ENCODE data around the gene PPP1R2.

DNA sequence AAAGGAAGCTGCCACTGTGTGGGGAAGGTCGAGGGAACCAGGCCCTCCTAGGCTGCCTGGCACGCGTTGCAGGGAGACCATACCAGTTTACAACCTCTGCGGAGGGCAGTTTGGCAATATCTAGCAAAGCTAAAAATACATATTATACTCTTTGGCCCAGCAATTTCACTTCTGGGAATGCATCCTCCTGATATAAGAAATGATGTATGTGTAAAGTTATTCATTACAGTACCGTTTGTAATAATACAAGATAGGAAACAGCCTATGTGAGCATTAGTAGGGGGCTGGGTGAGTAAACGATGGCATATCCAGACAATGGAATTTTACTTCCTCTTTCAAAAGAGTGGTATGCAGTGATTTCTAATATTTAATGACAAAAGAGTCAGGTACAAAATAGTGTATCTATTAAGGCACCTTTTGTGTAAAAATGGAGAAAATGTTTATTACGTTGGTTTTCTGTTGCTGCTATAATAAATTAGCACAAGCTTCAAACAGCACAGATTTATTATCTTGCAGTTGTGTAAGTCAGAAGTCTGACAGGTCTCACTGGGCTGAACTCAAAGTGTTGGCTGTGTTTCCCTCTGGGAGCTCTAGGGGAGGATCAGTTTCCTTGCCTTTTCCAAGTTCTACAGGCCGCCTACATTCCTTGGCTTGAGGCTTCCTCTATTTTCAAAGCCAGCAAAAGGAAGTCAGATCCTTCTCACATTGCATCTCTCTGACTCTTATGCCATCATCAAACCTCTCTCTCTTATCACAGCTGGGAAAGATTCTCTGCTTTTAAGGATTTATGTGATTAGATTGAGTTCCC, 31.6 kb upstream of the PPP1R2 start:
- TF ChIP-seq ZNF614 (CRISPR knock-in tag; IDR thresholded peaks at IDR 0.05; ENCODE audit: borderline replicate concordance), result no peak
- TF ChIP-seq SP2 (CRISPR knock-in tag; IDR thresholded peaks at IDR 0.05), result no peak
- no peak for TF ChIP-seq RAD21 (CRISPR knock-in tag; IDR thresholded peaks at IDR 0.05)
